ENCODE measurements around the gene GTF3C5.

GTF3C5 gene

DNA sequence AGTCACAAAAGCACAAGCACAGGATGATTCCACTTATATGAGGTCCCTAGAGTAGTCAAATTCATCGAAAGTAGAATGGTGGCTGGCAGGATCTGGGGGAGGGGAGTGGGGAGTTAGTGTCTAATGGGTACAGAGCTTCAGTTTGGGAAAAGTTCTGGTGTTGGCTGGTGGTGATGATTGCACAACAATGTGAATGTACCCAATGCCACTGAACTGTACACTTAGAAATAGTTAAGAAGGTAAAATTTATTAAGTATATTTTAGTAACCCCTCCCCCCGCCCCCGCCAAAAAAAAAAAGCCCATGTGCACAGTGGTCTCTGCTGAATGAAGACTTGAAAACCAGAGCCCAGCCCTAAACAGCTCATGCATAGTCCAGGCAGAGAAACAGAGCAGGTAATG is 24.8 kb upstream of the GTF3C5 start:
- H2AFZ ChIP-seq (ENCODE audit: low read depth, low read length, severe bottlenecking), result no peak overlapping the region
- no peaks in the 10 kb centered on the region for H3K9me3 ChIP-seq (ENCODE audit: insufficient read depth, low read length)
- H3K79me2 ChIP-seq (ENCODE audit: insufficient read depth, low read length), result no peaks in the 10 kb centered on the region
- H3K36me3 ChIP-seq (ENCODE audit: low read length), result no peaks in the 10 kb centered on the region
- H3K27ac ChIP-seq (ENCODE audit: low read depth, low read length), result no peak overlapping the region
- no peaks in the 10 kb centered on the region for H3K27me3 ChIP-seq (ENCODE audit: low read length)
- H3K4me3 ChIP-seq (ENCODE audit: insufficient read depth, low read length, poor library complexity, severe bottlenecking), result no peak overlapping the region
- H3F3A ChIP-seq (ENCODE audit: insufficient read depth), result no peaks in the 10 kb centered on the region
- H3K4me2 ChIP-seq (ENCODE audit: low read depth, low read length, poor library complexity, severe bottlenecking), result no peak overlapping the region
- H3K9ac ChIP-seq (ENCODE audit: low read length), result no peak overlapping the region
- H3K9me2 ChIP-seq (replicated peaks; ENCODE audit: insufficient read depth, low read length), result no peaks in the 10 kb centered on the region
- H4K20me1 ChIP-seq (ENCODE audit: low read depth, low read length), result no peaks in the 10 kb centered on the region
- TF ChIP-seq, protein P1, sequence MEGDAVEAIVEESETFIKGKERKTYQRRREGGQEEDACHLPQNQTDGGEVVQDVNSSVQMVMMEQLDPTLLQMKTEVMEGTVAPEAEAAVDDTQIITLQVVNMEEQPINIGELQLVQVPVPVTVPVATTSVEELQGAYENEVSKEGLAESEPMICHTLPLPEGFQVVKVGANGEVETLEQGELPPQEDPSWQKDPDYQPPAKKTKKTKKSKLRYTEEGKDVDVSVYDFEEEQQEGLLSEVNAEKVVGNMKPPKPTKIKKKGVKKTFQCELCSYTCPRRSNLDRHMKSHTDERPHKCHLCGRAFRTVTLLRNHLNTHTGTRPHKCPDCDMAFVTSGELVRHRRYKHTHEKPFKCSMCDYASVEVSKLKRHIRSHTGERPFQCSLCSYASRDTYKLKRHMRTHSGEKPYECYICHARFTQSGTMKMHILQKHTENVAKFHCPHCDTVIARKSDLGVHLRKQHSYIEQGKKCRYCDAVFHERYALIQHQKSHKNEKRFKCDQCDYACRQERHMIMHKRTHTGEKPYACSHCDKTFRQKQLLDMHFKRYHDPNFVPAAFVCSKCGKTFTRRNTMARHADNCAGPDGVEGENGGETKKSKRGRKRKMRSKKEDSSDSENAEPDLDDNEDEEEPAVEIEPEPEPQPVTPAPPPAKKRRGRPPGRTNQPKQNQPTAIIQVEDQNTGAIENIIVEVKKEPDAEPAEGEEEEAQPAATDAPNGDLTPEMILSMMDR (IDR thresholded peaks at IDR 0.05; ENCODE audit: insufficient read depth, low read length, poor library complexity, severe bottlenecking), result no peak

DNA sequence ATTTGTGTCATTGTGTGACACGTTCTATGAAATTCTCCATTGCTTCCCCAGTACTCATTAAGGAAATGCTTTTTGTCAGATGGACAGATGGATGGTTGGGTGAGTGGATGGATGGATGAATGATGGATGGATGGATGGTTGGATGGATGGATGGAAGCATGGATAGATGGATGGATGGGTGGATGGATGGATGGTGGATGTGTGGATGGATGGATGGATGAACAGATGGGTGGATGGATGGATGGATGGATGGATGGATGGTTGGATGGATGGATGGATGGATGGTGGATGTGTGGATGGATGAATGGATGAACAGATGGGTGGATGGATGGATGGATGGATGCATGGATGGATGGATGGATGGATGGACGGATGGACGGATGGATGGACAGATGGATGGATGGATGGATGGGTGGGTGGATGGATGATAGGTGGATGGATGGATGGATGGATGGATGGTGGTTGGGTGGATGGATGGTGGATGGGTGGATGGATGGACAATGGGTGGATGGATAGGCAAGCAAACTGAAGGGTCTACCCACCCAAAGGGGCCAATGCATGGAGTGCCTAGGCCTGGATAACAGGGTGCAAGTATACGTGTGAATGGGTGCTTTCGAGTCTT is 24.0 kb upstream of the GTF3C5 start:
- H3K36me3 ChIP-seq (ENCODE audit: low read length), result no peaks in the 10 kb centered on the region
- no peaks in the 10 kb centered on the region for H3K79me2 ChIP-seq (ENCODE audit: insufficient read depth, low read length)
- H3K9me2 ChIP-seq (replicated peaks; ENCODE audit: insufficient read depth, low read length), result no peaks in the 10 kb centered on the region
- TF ChIP-seq, protein P1 (IDR thresholded peaks at IDR 0.05; ENCODE audit: insufficient read depth, low read length, poor library complexity, severe bottlenecking), result no peak
- TF ChIP-seq EZH2phosphoT487 (conservative IDR thresholded peaks at IDR 0.05; ENCODE audit: low read length), result no peak
- H3K27me3 ChIP-seq (ENCODE audit: low read length), result no peaks in the 10 kb centered on the region
- H2AFZ ChIP-seq (ENCODE audit: low read depth, low read length, severe bottlenecking), result no peak overlapping the region
- no peaks in the 10 kb centered on the region for H4K20me1 ChIP-seq (ENCODE audit: low read depth, low read length)
- H3F3A ChIP-seq (ENCODE audit: insufficient read depth), result no peaks in the 10 kb centered on the region
- no peak overlapping the region for H3K27ac ChIP-seq (ENCODE audit: low read depth, low read length)
- no peaks in the 10 kb centered on the region for H3K9me3 ChIP-seq (ENCODE audit: insufficient read depth, low read length)
- H3K4me3 ChIP-seq (ENCODE audit: insufficient read depth, low read length, poor library complexity, severe bottlenecking), result no peak overlapping the region
- H3K4me2 ChIP-seq (ENCODE audit: low read depth, low read length, poor library complexity, severe bottlenecking), result no peak overlapping the region
- no peak overlapping the region for H3K9ac ChIP-seq (ENCODE audit: low read length)

DNA sequence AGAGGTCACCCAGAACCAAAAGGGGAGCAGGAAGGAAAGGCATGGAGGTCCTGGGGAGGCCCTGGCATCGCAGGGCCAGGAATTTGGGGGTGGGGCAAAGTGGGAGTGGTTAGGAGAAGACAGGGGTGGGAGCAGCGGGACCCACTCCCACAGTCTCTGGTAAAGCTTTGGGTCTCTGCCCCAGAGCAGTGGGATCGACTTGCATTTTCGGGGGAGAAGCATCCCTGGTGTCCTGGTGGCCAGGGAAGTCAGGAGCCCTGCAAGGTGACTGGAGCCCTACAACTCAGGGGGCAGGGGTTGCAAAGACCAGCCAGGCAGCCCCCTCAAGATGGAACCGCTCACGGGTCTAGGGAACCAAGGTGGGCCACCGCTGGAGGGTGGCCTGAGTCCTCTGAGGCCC is 22.4 kb upstream of the GTF3C5 start:
- TF ChIP-seq, protein P1 (IDR thresholded peaks at IDR 0.05; ENCODE audit: insufficient read depth, low read length, poor library complexity, severe bottlenecking), result no peak
- TF ChIP-seq EZH2phosphoT487 (conservative IDR thresholded peaks at IDR 0.05; ENCODE audit: low read length), result no peak
- Histone ChIP-seq H4K20me1 (ENCODE audit: low read depth, low read length) (no peaks in the 10 kb centered on the region), H3K27me3 (ENCODE audit: low read length) (no peaks in the 10 kb centered on the region), H3K4me3 (ENCODE audit: insufficient read depth, low read length, poor library complexity, severe bottlenecking) (no peak overlapping the region), H3K36me3 (ENCODE audit: low read length) (no peaks in the 10 kb centered on the region), H3K27ac (ENCODE audit: low read depth, low read length) (no peak overlapping the region), H3K4me2 (ENCODE audit: low read depth, low read length, poor library complexity, severe bottlenecking) (no peak overlapping the region), H3K9ac (ENCODE audit: low read length) (no peak overlapping the region), H3K9me2 (replicated peaks; ENCODE audit: insufficient read depth, low read length) (no peaks in the 10 kb centered on the region), H3K79me2 (ENCODE audit: insufficient read depth, low read length) (no peaks in the 10 kb centered on the region), H2AFZ (ENCODE audit: low read depth, low read length, severe bottlenecking) (no peak overlapping the region), H3F3A (ENCODE audit: insufficient read depth) (no peaks in the 10 kb centered on the region), H3K9me3 (ENCODE audit: insufficient read depth, low read length) (no peaks in the 10 kb centered on the region)

Measured in SU-DHL-6 (cell line).